Kidney tubule cell (primary cell): ENCODE results near the gene LRTM1.
A peak's percentile ranks its signal among the peaks of the same experiment; 100 is the strongest.

ENCODE experiments used
- DNase-seq: peaks from one replicate; pipeline ENCODE4 v3.0.0-alpha.2; 2018; ENCODE audit warnings: low spot score

LRTM1 gene

DNA sequence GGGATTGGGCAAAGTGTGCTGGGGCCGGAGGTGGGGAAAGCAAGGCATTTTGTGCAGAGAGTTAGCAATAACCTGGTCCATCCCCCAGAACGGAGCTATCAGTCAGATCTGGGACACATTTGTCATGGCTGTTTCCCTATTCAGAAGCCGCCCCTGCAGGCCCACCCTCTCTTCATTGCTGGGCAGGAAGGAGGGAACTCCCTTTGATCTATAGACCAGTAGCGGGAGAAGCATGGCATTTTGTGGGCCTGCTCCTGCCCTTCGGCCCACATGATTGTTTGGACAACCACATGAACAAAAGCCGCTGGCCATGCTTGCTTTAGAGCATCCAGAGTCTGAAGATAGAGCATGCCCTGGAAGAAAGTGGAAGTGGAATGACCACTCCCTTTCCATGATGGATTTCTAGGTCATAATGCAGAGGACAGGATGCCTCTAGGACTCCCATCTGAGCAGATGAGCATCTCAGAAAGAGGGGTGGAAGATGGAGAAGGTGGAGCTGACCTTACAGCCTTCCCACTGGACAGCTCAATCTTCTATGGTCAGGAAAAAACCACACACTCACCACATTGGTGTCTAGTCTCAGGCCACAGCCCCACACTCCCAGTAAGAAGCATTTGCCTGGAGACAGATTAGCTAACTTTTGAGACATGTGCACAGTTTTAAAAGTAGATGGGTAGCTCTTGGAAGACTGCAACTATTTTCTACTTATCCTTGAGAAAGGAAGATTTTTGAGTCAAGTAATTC lies 11.9 kb upstream of the LRTM1 start:
- DNase-seq: peak; percentile 21

DNA sequence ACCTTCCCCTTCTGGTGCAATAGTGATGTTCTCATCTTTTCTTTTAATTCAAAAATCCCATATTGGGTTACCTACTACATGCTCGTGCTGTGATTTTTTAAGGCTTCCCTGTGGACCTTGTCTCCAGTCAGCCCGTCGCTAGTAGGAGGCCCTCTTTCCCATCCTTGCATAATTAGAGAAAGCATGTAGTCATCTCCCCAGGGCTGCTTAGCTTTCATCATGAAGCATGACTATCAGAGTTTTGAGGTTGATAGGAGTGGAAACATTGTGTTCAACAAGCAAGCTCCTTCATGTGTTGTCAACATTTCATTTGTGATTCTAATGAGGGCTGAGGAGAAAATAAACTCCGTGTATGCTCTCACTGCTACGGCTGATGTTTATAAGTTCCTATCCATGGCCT lies 8.7 kb upstream of the LRTM1 start:
- DNase-seq: no peak

DNA sequence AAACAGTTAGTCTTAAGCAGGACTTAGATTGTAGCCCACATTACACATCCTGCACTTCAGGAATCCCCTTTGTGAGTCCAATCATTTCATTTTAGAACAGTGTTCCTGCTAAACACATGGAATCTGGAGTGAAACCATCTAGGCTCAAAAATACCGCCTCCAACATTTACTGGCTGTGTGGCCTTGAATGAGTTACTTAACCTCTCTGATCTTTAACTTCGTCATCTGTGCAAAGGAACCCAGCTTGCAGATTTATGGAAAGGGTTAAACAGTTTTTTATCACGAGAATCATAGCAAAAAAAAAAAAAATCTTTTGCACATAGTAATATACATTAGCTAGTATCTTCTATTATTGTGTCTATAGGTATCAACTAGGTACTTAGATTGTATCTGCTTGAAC lies 8.0 kb upstream of the LRTM1 start:
- no peak for DNase-seq

DNA sequence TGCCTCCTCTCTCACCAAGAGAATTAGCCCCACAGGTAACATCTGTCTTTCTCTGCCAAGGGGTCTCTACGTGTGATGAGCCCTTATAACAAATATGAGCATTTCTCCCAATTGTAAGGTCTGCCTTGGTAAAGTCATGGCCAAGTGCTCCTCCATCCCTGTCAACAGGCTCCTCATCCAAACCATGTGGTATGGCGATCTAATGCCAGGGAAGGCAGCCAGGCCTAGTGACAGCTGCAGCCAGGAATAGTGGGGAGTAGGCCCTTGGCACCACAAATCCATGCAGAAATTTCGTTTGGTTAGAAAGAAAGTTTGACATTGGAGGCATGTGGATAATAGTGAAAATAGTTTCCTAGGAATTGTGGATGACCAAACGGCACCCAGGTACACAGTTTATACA lies 4.7 kb upstream of the LRTM1 start:
- no peak for DNase-seq

DNA sequence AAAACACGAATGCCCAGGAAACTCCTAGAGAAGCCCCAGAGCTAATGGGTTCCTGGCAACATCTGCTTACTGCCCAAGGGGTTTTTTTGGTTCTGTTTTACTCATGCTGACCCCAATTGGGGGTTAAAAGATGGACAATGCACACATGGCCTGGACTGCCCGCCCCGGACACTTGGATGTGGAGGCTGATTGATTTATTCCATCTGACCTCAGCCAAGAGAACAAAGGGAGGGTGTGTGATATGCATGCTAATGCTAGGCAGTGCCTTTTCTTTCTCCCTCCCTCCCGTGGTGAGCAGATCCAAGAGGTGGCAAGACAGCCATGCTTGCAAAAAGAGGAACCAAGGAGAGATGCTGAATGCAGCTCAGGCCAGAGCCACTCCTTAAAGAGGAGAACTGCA lies 3.3 kb upstream of the LRTM1 start:
- DNase-seq: no peak

DNA sequence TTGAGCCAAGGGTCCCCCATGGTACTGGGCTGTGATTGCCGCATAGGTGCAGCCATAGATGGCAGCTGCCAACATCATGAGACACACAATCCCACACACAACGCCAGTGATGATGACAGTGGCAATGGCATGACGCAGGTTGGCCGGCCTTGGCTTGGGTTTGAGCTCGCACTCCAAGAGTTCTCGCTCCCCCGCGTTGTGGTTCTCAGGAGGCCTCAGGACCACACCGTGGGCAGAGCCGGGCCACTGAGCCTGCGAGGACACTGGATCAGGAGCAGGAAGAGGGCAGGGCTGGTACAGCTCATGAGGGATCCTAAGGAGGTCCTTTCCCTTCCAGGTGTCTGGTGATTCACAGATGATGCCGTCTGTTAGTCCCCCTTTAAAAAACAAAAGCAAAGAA lies 9.3 kb downstream of the LRTM1 start:
- no peak for DNase-seq

DNA sequence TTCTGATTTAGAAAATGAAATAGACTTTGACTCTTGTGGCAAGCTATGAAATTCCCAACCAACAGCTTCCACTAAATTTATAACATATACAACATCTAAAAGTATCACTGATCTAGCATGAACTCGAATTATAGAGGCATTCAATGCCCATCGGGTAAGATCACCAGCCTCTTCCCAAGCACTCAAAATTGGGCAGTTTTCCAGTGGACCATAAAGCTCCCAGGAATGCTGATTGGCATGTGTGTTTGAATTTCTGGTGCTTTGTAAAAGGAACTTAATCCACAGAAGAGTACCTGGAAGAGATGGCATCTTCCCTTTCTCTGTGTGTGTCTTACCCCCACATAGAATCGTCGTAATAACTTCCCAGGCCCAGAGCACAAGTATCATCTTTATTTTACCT lies 10.0 kb downstream of the LRTM1 start:
- no peak for DNase-seq

DNA sequence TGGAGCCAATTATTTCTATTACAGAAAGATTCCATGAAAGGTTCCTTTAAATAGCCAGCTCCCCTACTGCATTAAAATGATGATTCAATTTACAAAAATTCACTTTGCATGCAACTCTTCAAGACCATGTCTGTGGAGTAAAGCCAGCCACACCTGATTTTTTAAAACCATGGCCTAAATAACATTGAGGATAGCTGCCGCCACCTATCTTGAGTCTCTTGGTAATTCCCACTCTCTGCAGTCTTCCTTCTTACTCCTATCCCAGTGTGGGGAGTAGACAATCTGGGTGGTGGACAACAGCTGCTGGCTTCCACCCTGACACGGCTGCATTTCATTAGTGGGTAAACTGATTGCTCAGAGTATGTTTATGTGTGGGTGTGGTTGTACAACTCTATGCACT lies 10.7 kb downstream of the LRTM1 start:
- no peak for DNase-seq

DNA sequence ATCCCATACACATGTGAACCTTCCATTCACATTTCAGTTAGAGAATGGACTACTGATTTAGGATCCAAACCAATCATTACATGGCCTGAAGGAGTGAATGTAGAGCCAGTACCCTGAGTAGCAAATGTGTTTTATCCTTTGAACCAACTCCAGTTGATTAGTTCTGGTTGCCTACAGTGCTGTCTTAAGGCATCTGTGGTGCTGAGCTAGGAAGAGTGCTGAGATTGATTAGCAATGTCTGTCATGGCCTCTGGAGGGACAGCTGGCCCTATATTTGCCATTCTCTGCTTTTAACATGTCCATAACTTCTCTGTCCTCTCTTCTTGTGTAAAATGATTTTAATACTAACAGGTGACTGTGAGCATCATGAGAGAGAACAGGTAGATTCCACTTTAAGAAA lies 11.1 kb downstream of the LRTM1 start:
- no peak for DNase-seq

DNA sequence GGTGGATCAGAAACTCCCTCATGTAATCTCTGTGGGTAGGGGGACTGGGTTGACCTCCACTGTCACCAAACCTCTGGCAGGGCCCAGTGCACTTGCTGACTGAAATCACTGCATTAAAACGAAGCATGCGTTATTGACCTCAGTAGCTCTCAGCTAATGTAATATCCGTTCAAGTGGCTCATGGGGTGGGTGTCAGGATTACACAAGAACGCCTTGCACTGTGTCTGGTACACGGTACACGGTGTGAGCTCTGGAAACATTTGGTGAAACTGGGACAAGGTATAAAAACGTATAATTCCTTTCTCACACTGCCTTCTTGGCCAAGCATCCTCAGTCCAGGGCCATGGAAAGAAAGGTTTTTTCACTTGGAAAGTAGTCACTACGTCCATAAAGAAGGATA lies 11.9 kb downstream of the LRTM1 start:
- no peak for DNase-seq

DNA sequence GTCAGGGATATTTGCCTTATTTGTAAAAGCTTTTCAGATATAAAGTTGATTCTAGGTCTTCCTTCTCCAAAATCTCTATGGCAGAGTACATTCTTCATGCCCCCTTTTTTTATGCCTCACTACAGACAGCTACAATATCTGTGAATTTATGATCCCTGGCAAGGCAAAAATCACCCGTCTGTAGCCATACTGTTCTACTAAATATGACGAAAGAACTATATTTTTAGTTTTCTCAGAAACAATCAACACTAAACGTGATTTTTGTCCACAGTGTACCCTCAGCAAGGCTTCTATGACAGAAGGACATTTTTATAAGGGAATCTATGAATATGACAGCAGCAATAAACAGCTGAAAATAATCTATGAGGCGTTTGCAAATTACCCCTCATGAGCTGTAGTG lies 12.7 kb downstream of the LRTM1 start:
- no peak for DNase-seq

DNA sequence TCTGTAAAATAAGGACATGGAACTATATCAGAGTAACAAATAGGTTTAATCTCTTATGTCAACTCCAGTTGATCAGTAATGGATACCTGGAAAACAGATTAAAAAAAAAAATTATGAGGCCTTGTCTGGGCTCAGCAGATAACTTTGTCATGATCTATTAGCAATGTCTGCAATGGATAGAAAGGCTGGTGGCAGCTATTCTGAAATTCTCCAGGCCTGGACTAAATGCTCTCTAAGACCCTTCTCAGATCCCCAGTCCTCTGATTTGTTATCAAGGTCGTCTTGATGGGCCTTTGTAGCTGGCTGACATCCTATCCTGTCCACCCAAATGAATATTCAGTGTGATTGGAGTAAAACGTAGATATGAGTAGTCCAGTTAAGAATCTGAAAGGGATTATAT lies 13.7 kb downstream of the LRTM1 start:
- no peak for DNase-seq

DNA sequence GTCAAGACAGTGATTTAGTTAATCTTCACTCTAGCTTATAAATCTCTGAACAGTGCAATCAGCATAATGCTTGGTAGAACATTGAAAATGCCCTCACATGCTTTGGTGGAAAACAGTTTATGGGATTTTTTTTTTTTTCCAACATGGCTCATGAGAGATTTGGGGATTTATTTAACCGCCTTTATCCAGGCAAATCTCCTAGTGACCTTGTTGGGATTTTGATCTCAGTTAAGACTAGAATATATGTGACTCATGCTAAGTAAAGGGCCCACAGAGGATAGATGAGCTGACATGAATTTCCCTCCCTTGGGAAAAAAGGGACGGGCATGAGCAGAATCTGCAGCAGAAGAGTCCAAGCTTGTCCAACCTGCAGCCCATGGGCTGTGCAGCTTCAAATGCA lies 18.7 kb downstream of the LRTM1 start:
- DNase-seq: no peak

DNA sequence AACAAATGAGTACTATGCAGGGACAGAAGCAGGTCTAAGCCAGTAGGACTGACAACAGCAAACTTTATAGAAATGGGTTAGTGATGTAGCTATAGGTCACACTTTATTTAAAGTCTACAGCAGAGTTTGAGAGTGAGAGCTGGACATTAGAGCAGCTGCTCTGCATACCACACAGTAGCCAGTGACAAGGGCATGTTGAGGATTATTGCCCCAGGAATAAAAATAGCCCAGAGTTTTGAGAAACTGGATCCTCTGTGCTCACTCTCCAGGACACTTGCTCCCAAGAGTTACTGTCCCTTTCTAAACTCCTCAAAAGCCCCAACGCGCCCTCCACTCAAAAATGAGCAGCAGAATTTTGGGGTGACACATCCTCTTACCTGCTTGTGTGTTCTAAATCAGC lies 21.1 kb downstream of the LRTM1 start:
- DNase-seq: no peak

DNA sequence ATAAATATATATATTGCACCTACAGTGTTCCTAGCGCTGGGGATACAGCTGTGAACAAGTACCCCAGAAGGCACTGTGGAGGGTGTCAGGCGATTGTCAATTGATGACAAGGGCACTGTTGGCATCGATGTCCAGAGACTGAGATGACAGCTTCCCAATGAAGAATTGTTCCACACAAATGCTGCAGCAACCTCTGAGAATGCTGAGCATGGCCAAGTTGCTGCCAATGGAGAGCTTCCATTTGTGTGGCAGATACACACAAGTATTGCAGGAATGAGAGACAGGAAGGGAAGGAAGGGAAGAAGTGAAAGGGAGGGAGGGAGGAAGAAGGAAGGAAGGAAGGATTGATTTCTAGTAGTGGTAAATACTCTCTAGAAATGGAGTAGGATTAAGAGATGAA lies 21.9 kb downstream of the LRTM1 start:
- no peak for DNase-seq

DNA sequence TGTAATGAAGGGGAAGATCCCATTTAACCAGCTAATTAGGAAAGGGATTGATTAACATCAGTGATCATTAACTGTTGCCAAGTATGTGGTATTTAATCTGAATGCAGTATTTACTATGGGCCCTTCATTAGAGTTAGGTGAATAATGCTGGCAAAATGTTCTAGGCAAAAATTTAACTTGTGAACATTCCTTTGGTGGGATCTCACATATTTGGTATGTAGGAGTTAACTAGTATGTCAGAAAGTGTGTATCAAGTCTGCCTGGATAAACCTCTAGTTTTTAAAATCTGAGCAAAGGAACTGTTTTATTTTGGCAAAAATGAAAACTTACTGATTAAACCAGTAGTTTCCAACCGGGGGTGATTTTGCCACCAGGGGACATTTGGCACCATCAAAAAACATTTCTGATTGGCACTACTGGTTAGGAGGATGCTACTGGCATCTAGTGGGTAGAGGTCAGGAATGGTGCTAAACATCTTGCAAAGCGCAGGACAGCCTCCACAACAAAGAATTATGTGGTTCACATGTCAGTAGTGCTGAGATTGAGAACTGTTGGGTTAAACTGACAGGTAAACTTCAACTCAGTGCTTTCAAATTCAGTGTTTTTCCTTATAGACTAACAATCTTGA lies 22.5 kb downstream of the LRTM1 start:
- DNase-seq: peak; percentile 76

DNA sequence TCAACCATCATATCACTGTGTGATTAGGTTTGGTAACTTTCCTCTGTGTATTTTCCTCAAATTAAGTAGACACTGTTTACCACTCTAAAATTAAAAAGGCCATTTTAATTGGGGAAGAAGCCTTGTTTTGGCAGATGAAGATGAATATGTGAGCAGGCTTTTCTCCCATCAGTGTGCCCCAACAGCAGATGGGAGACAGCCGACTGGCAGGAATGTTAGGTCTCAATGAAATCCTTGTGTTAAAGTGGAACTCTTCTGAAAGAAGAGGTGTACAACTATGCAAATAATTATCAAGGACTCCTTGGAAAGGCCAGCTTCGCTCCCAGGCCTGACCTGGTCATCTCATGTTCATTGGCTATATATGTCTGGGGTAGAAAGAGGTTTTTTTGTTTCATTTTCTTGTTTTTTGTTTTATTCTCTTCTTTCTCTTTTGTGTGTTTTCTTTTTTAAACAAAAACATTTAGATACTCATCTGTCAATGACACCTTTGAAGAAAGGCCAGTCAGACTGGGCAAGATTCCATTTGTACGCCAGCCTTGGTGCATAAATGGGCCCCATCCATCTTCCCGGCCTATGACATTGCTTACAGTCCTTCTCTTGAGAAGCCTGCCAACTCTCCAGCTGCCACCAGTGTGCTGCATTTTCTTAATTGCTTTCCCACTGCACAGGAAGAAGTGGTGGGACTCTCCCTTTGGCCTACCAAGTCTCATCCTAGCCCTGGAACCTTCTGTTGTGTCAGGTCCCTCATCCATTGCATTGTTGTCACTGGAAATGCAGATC lies 25.8 kb downstream of the LRTM1 start:
- DNase-seq: no peak

DNA sequence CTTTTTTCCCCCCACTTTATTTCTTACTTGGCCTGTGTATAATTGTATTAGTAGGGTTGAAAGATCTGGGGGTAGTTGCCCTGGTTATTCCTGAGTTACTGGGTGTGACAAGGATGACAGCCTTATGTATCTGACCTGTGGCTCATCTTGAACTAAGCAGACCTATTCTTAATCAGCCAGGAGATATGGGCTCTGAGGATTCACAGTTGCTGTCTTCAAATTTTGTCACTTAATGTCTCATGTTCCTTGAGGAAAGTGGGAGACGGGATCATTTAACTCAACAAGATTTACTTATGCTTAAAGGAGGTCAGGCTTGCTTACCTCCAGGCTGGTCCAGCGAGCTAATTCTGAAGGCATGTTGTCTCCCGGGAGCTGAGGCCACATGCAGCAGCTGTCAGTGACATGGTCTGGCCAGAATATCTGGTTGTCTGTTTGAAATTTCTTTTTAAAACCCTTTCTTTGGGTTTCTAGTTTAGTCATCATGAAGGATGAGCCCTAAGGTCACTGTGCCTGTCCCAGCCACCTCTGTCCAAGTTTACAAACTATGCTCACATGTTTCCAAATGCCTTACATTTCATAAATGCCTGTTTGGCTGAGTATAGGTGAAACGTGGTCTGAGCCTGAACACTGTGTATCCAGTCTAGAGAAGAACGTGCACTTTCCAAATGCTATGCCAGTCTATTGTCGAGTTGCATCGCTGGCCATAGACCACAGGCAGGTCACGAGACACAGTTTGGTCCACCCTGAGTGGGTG lies 26.8 kb downstream of the LRTM1 start:
- peak; percentile 15 for DNase-seq

DNA sequence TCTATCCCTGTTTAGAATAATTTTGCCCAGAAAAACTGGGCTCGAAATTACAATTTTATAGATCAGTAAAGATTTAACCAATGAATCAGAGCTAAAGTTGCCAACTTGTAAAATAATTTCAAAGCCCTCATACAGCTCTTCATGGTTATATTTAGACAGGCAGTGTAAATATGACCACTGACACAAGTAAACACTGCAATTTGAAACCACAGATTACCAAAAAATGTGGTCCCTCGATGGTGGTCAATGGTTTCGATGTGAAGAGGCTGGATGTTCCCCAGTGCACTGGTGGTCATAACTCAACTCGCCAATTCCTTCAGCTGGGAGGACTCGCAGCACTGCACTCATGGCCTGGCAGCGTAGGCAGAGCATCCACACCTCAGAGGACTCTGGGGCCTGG lies 28.6 kb downstream of the LRTM1 start:
- no peak for DNase-seq

DNA sequence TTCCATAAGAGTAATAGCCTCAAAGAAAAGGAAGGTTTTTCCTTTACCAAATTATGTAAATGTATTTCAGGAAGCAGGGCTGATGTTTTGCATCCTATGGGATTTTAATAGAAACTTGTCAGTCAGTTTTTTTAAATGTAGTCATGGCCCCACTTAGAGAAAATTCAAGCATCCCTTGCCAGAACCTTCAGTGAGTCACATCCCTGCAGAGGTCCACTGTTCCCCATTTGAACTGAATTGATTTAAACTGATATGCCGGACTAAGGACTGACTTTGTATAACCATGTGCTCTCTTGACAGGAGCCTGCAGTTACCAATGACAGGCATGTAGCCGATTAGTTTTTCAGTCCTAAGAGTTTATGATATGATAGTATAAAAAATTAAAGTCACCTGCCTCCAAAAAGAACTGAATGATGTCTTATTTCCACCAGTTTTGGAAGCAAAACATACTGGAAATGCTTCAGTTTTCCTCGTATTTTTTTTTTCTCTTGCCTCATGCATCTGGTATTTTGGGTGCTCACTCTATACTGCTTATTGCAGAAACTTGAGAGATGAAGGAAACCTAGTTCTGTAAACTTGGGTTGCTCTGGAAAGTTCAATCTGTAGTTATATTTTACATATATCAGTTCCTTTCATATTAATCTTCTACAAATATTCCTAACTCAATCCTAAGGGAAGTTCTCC lies 30.7 kb downstream of the LRTM1 start:
- DNase-seq: peak; percentile 19

DNA sequence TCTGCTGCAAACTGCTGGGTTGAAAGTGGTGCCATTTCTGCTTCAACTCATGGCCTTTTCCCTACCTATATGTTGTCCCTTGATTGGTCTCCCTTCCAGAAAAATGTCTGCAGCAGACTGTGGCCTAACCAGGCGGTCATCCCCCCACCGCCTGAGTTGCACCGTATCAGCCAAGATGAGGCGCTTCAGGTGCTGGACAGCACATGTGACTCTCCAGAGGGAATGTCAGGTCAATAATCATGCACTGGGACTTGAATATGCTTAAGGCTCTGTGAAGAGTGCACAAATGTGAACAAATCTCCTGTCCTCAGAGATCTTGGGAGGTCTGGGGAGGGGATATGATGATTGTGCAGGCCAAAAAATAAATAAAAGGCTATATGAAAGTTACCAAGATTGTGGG lies 32.2 kb downstream of the LRTM1 start:
- DNase-seq: no peak

DNA sequence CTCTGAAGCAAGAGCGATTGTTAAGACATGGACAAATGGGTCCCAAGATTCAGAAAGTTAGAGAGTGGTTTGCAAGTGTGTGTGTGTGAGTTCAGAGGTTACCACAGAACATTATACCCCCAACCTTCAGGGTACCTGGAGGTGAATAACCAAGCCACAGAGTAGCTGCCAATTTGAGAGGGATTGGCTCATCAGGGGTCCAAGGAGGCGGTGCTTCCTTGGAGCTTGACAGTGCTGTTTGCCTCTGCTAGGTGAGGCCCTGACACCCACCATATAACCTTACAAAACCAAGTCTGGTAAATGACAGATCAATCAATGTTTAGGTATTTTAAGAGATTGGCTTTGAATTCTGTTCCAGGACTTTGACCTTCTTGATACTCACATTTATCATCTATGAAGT lies 35.7 kb downstream of the LRTM1 start:
- DNase-seq: no peak
